IMR-90 (cell line): Measurements from ENCODE around the gene TNFRSF11A. TPM values are rescaled to one million over a fixed set of nuclear protein-coding genes. Genes with fewer than 3 reads are reported as not detected.

Source experiments
- ATAC-seq: fragments of 200-7000 bp; cut with Tn5 transposase; 2 replicates; pipeline ENCODE4 v1.9.1; 2020; ENCODE audit warnings: low read depth, mild to moderate bottlenecking, moderate library complexity
- BruUV-seq: library from RNA; stranded (reverse); fragments of 400-500 nt; replicated peaks from 2 replicates; lab custom pipeline; 2021; lab: Mats Ljungman, UMichigan
- CTCF ChIA-PET: fragments of 300-600 bp; formaldehyde crosslinking; extraction: SDS; loops from one replicate; lab custom pipeline; 2021; ENCODE audit warnings: antibody characterized with exemption; lab: Yijun Ruan, JAX
- POLR2A ChIA-PET: fragments of 300-600 bp; sonication (Branson Sonifier 250); formaldehyde crosslinking; loops from one replicate; lab custom pipeline; 2022; ENCODE audit warnings: antibody characterized with exemption; ENCODE audit not compliant: unreplicated experiment; lab: Charles Lee
- DNase-seq: peaks from one replicate; pipeline ENCODE4 v3.0.0; 2013
- H2AFZ ChIP-seq: replicated peaks from 2 replicates; pipeline ENCODE3; 2013; ENCODE audit warnings: low read length, mild to moderate bottlenecking; ENCODE audit not compliant: poor library complexity
- H2AK5ac ChIP-seq: 2 replicates; pipeline ENCODE4 v1.6.1; 2013; ENCODE audit warnings: low read depth, low read length, inconsistent platforms
- H2AK9ac ChIP-seq: replicated peaks from 2 replicates; pipeline ENCODE3; 2013; ENCODE audit warnings: mild to moderate bottlenecking, low read depth, low read length, moderate library complexity; ENCODE audit not compliant: poor library complexity
- H2BK120ac ChIP-seq: 2 replicates; pipeline ENCODE4 v1.6.1; 2013; ENCODE audit warnings: low read depth, low read length, inconsistent platforms
- H2BK15ac ChIP-seq: 3 replicates; pipeline ENCODE4 v1.6.1; 2013; ENCODE audit warnings: low read depth, low read length, inconsistent platforms
- H2BK20ac ChIP-seq: 2 replicates; pipeline ENCODE4 v1.6.1; 2013; ENCODE audit warnings: low read depth, mild to moderate bottlenecking, inconsistent platforms, low read length, moderate library complexity
- H2BK5ac ChIP-seq: 2 replicates; pipeline ENCODE4 v1.6.1; 2013; ENCODE audit warnings: mild to moderate bottlenecking, low read depth, low read length, inconsistent platforms; ENCODE audit not compliant: poor library complexity, severe bottlenecking
- H3K14ac ChIP-seq: replicated peaks from 2 replicates; pipeline ENCODE4 v1.6.1; 2013; ENCODE audit warnings: low read depth, low read length, inconsistent platforms
- H3K18ac ChIP-seq: 2 replicates; pipeline ENCODE4 v1.6.1; 2013; ENCODE audit warnings: low read depth, low read length, control low read depth
- H3K23ac ChIP-seq: 2 replicates; pipeline ENCODE4 v1.6.1; 2013; ENCODE audit warnings: low read depth, low read length, inconsistent platforms
- H3K27ac ChIP-seq: 2 replicates; pipeline ENCODE4 v1.5.1; 2013; ENCODE audit warnings: mild to moderate bottlenecking, control low read depth, low read length; ENCODE audit not compliant: insufficient read depth
- H3K27me3 ChIP-seq: 2 replicates; pipeline ENCODE4 v1.6.1; 2013; ENCODE audit warnings: low read length; ENCODE audit not compliant: control insufficient read depth, insufficient read depth
- H3K36me3 ChIP-seq: 2 replicates; pipeline ENCODE4 v1.6.1; 2013; ENCODE audit warnings: low read length, mixed read lengths; ENCODE audit not compliant: control insufficient read depth, insufficient read depth
- H3K4ac ChIP-seq: 2 replicates; pipeline ENCODE4 v1.6.1; 2013; ENCODE audit warnings: low read depth, low read length, inconsistent platforms
- H3K4me1 ChIP-seq: 2 replicates; pipeline ENCODE4 v1.6.1; 2013; ENCODE audit warnings: low read length, mixed read lengths; ENCODE audit not compliant: control insufficient read depth, insufficient read depth
- H3K4me2 ChIP-seq: 2 replicates; pipeline ENCODE4 v1.6.1; 2013; ENCODE audit warnings: low read depth, mild to moderate bottlenecking, control low read depth, low read length, moderate library complexity
- H3K4me3 ChIP-seq: 2 replicates; pipeline ENCODE4 v1.5.1; 2013; ENCODE audit warnings: low read depth, mild to moderate bottlenecking, control low read depth, low read length, moderate library complexity; ENCODE audit not compliant: insufficient read depth
- H3K56ac ChIP-seq: 2 replicates; pipeline ENCODE4 v1.6.1; 2013; ENCODE audit warnings: low read length, inconsistent platforms; ENCODE audit not compliant: insufficient read depth; ENCODE audit errors: extremely low read depth
- H3K79me1 ChIP-seq, 2 experiments: 2 replicates each; pipeline ENCODE4 v1.6.1; 2013; ENCODE audit warnings: low read length in 2 of 2, inconsistent platforms in 1 of 2, low read depth in 1 of 2
- H3K9ac ChIP-seq: 2 replicates; pipeline ENCODE4 v1.6.1; 2013; ENCODE audit warnings: low read depth, low read length, control low read depth
- H3K9me1 ChIP-seq: 2 replicates; pipeline ENCODE4 v1.6.1; 2013; ENCODE audit warnings: low read length, inconsistent platforms; ENCODE audit not compliant: insufficient read depth
- H3K9me3 ChIP-seq: 2 replicates; pipeline ENCODE4 v1.6.1; 2013; ENCODE audit warnings: low read length; ENCODE audit not compliant: control insufficient read depth, insufficient read depth
- H4K20me1 ChIP-seq: 2 replicates; pipeline ENCODE4 v1.6.1; 2013; ENCODE audit warnings: low read length, inconsistent platforms; ENCODE audit not compliant: insufficient read depth
- H4K5ac ChIP-seq: 2 replicates; pipeline ENCODE4 v1.6.1; 2013; ENCODE audit warnings: mild to moderate bottlenecking, low read depth, low read length, control low read depth
- H4K8ac ChIP-seq, 2 experiments: 2 replicates each; pipeline ENCODE4 v1.6.1; 2013; ENCODE audit warnings: low read depth in 2 of 2, low read length in 2 of 2, control low read depth in 1 of 2, inconsistent platforms in 1 of 2
- H4K91ac ChIP-seq: 2 replicates; pipeline ENCODE4 v1.6.1; 2013; ENCODE audit warnings: low read depth, low read length, inconsistent platforms; ENCODE audit not compliant: insufficient read depth
- BHLHE40 ChIP-seq: fragments of 150-350 bp; IDR thresholded peaks from 2 replicates; pipeline ENCODE4 v1.6.1; 2016; ENCODE audit warnings: mild to moderate bottlenecking, low read depth, low read length
- CEBPB ChIP-seq: IDR thresholded peaks from 2 replicates; pipeline ENCODE4 v1.6.1; 2012; ENCODE audit warnings: low read depth, low read length, improper control_type of control experiment
- CTCF ChIP-seq: conservative IDR thresholded peaks from 2 replicates; pipeline ENCODE4 v1.5.1; 2012; ENCODE audit warnings: mild to moderate bottlenecking, low read depth, low read length, improper control_type of control experiment
- FOS ChIP-seq: fragments of 150-350 bp; IDR thresholded peaks from 2 replicates; pipeline ENCODE4 v1.6.1; 2016; ENCODE audit warnings: low read depth, low read length
- MAFK ChIP-seq: IDR thresholded peaks from 2 replicates; pipeline ENCODE4 v1.6.1; 2012; ENCODE audit warnings: low read depth, low read length, improper control_type of control experiment
- MAZ ChIP-seq: IDR thresholded peaks from 2 replicates; pipeline ENCODE4 v1.6.1; 2012; ENCODE audit warnings: low read depth, mild to moderate bottlenecking, low read length, improper control_type of control experiment, moderate library complexity, borderline replicate concordance
- MXI1 ChIP-seq: IDR thresholded peaks from 2 replicates; pipeline ENCODE4 v1.6.1; 2012; ENCODE audit warnings: low read depth, mild to moderate bottlenecking, low read length, moderate library complexity, borderline replicate concordance
- NFE2L2 ChIP-seq: fragments of 150-350 bp; IDR thresholded peaks from 2 replicates; pipeline ENCODE4 v1.6.1; 2016; ENCODE audit warnings: low read depth, mild to moderate bottlenecking, low read length
- RAD21 ChIP-seq: IDR thresholded peaks from 2 replicates; pipeline ENCODE4 v1.6.1; 2012; ENCODE audit warnings: low read length, improper control_type of control experiment
- RCOR1 ChIP-seq: IDR thresholded peaks from 2 replicates; pipeline ENCODE4 v1.6.1; 2012; ENCODE audit warnings: mild to moderate bottlenecking, low read length, improper control_type of control experiment; ENCODE audit not compliant: insufficient replicate concordance
- RFX5 ChIP-seq: IDR thresholded peaks from 2 replicates; pipeline ENCODE4 v1.8.0; 2012; ENCODE audit warnings: low read depth, mild to moderate bottlenecking, low read length, moderate library complexity
- USF2 ChIP-seq: fragments of 150-350 bp; IDR thresholded peaks from 2 replicates; pipeline ENCODE4 v1.6.1; 2017; ENCODE audit warnings: mild to moderate bottlenecking, antibody characterized with exemption, low read length, low read depth
- WGBS, 2 experiments: methylation state at CpG; one replicate each; pipeline versions ENCODE4 v1.1.5 to v1.1.7; 2013; ENCODE audit warnings: missing lambda C conversion rate in 2 of 2; ENCODE audit not compliant: insufficient read length in 1 of 2; ENCODE audit errors: extremely low coverage in 2 of 2; 5-methylcytosine and 5-hydroxymethylcytosine counted together
- dilution Hi-C: fragments of 300-500 bp; cut with HindIII; formaldehyde crosslinking; loops from one replicate; pipeline ENCODE4 v1.14.3; 2018; ENCODE audit warnings: low sequenced_read_pairs; ENCODE audit not compliant: unreplicated experiment
- in situ Hi-C: fragments of 300-500 bp; cut with MboI; formaldehyde crosslinking; loops from 3 replicates; pipeline ENCODE4 v1.14.3; 2019; ENCODE audit warnings: low sequenced_read_pairs, inconsistent platforms, mixed read lengths
- intact Hi-C: fragments of 100-400 bp; cut with micrococcal nuclease; formaldehyde crosslinking; loops from 2 replicates; pipeline ENCODE4 v1.10.0; 2022
- polyA plus RNA-seq, 3 experiments: library from polyadenylated mRNA; depleted of rRNA; stranded (reverse); fragments of >200 nt; gene quantifications; 2 replicates each; pipeline ENCODE4 v1.2.3, GENCODE V29; 2012; ENCODE audit warnings: low replicate concordance in 1 of 3
- total RNA-seq: library from RNA; depleted of rRNA; stranded (reverse); fragments of >200 nt; gene quantifications from 2 replicates; pipeline ENCODE4 v1.2.3, GENCODE V29; 2012
- TF ChIP-seq, protein P1 (sequence below): fragments of 150-350 bp; IDR thresholded peaks from 2 replicates; pipeline ENCODE4 v1.6.1; 2016; ENCODE audit warnings: low read depth, mild to moderate bottlenecking, low read length, moderate library complexity, borderline replicate concordance

Gene TNFRSF11A
- total and polyA plus RNA-seq, 2 of the 4 experiments (the other 2 are of a cell fraction), result under 0.01 TPM; not detected in 1

DNA sequence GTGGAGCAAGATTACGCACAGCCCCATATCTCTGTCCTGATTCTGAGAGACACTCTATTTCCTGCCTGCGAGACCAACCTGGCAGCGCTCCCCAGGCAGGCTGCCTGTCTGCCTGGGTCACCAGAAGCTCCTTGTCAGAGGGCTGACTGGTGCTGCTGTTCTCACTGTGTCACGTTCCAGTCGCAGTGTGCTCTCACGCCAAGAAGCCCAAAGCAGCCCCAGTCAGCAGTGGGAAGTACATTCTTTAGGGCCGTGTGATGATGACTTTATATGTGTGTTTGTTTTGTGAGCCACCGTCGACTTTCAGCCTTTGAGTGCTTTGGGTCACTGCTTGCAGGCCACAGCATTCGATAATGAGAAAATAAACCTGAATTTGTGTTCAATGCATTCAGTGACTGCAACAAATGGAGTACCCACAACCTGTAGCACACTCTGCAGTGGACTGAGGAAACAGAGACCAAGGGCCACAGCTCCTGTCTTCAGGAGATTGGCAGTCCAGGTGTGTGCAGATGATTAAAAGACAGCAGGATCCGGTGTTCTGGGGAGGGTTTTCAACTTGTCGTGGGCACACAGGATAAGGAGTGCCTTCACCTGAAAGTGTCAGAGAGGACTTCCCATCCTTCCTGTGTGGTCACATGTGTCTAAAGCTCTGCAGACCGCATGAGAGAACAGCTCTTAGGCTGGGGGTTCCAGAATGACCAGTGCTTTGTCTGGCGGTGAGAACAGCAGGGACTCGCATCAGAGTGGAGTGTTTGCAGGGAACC, 4.8 kb downstream of the TNFRSF11A start (continued):
- peak; percentile 38; the same call in 1 of the 2 replicates for TF ChIP-seq MAFK

DNA sequence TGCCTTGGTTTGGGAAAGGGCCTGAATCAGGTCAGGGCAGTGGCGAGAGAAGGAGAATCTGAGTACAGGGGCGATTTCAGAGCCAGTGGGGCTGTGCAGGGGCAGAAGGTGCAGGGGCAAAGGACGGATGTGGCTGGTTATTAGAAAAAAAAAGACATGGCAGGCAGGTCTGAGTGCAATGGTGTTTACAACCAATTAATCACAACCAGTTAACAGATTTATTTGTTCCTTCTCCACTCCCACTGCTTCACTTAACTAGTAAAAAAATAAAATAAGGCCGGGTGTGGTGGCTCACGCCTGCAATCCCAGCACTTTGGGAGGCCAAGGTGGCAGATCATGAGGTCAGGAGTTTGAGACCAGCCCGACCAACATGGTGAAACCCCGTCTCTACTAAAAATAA, 5.5 kb downstream of the TNFRSF11A start:
- ATAC-seq (no peak), DNase-seq (no peak)
- Histone ChIP-seq H3K79me1 (no peaks in the 10 kb centered on the region), H4K91ac (no peak overlapping the region), H3K27me3 (peaks cover 55% of the 10 kb centered on the region), H3K14ac (no peak overlapping the region), H2AK5ac (no peak overlapping the region), H3K9ac (no peak overlapping the region), H3K9me3 (no peaks in the 10 kb centered on the region), H3K4ac (no peak overlapping the region), H2BK120ac (no peak overlapping the region), H3K4me3 (no peak overlapping the region), H3K4me1 (peaks cover 13% of the 10 kb centered on the region), H3K9me1 (no peaks in the 10 kb centered on the region), H2BK15ac (no peak overlapping the region), H3K56ac (no peak overlapping the region), H3K4me2 (no peak overlapping the region), H3K27ac (no peak overlapping the region), H2AFZ (no peak overlapping the region), H2BK5ac (no peak overlapping the region), H3K18ac (no peak overlapping the region), H2AK9ac (no peak overlapping the region), H3K23ac (no peak overlapping the region), H4K5ac (no peak overlapping the region), H3K36me3 (no peaks in the 10 kb centered on the region), H2BK20ac (no peak overlapping the region), H4K20me1 (peaks cover 4% of the 10 kb centered on the region), H4K8ac (no peak overlapping the region)
- CTCF ChIA-PET, result no interaction called here
- no TSS peak for BruUV-seq
- no CpG with 5 or more reads among the region's 7 CpGs for WGBS, 2 experiments
- in situ Hi-C loops, result no loop called here
- POLR2A ChIA-PET, result no interaction called here
- intact Hi-C loops, result no loop called here
- no peak for TF ChIP-seq RCOR1
- no peak for TF ChIP-seq RFX5
- TF ChIP-seq USF2, result no peak
- no peak for TF ChIP-seq MAZ
- no peak for TF ChIP-seq MXI1
- no peak for TF ChIP-seq CTCF
- TF ChIP-seq NFE2L2, result no peak
- TF ChIP-seq CEBPB, result no peak
- no peak for TF ChIP-seq RAD21
- no peak for TF ChIP-seq BHLHE40
- TF ChIP-seq, protein P1, sequence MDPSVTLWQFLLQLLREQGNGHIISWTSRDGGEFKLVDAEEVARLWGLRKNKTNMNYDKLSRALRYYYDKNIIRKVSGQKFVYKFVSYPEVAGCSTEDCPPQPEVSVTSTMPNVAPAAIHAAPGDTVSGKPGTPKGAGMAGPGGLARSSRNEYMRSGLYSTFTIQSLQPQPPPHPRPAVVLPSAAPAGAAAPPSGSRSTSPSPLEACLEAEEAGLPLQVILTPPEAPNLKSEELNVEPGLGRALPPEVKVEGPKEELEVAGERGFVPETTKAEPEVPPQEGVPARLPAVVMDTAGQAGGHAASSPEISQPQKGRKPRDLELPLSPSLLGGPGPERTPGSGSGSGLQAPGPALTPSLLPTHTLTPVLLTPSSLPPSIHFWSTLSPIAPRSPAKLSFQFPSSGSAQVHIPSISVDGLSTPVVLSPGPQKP, result no peak
- TF ChIP-seq MAFK, result no peak
- TF ChIP-seq FOS, result no peak
- dilution Hi-C loops, result no loop called here
